ENCODE measurements around the gene KCNA5. TPM values are rescaled to one million over a fixed set of nuclear protein-coding genes. Genes with fewer than 3 reads are reported as not detected.

Gene KCNA5
- total RNA-seq, 4 donors from 2014 or later: 0.51 to 4.8 (median 2.7) TPM; not detected in 1

DNA sequence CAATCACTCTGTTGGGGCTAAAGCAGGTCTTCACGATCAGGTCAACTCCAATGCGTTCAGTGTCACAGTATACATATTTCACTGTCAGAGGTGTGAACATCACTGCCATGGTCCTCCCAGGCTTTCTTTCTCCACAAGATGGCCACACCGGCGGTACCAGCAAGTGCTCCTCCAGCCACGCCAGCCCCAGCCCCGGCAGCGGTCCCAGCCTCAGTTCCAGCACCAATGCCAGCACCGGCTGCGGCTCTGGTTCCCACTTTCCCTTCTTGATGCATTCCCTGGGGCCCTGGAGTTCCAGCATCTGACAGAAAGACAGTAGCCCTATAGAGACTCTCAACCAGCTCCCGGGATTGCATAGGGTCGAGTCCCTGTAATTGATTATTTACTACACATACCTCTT is 10.9 kb upstream of the KCNA5 start:
- intact Hi-C loops (cut with DNase I; ENCODE audit: low total_unique reads): no loop called here
- Histone ChIP-seq H3K27me3 (no peaks in the 10 kb centered on the region), H3K9me3 (no peaks in the 10 kb centered on the region), H3K4me3 (no peak overlapping the region), H3K36me3 (no peaks in the 10 kb centered on the region), H3K27ac (no peak overlapping the region), H3K4me1 (no peaks in the 10 kb centered on the region)
- no peak for DNase-seq
- TF ChIP-seq POLR2A (IDR thresholded peaks at IDR 0.05): no peak
- TF ChIP-seq CTCF (IDR thresholded peaks at IDR 0.05): no peak

DNA sequence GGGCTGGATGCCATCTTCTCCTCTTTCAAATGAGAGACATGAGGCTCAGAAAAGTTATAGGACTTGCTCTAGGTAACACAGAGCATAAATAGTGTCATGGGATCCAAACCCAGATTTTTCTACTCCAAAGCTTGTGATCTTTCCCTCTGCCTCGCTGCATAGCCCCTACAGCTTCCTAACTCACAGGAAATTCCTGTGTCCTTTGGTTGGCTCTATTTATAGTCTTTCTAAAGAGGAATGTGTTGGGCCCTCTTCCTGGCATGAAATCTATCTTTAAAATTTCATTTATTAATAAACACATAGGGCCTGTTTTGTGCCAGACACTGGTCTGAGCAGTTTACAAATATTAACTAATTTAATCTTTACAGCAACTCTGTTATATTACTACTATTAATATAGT is 9.8 kb upstream of the KCNA5 start:
- Histone ChIP-seq H3K9me3 (no peaks in the 10 kb centered on the region), H3K4me1 (no peaks in the 10 kb centered on the region), H3K4me3 (no peak overlapping the region), H3K27ac (no peak overlapping the region), H3K36me3 (no peaks in the 10 kb centered on the region), H3K27me3 (no peaks in the 10 kb centered on the region)
- TF ChIP-seq POLR2A (IDR thresholded peaks at IDR 0.05): no peak
- no peak for TF ChIP-seq CTCF (IDR thresholded peaks at IDR 0.05)
- intact Hi-C loops (cut with DNase I; ENCODE audit: low total_unique reads): no loop called here
- DNase-seq: no peak

DNA sequence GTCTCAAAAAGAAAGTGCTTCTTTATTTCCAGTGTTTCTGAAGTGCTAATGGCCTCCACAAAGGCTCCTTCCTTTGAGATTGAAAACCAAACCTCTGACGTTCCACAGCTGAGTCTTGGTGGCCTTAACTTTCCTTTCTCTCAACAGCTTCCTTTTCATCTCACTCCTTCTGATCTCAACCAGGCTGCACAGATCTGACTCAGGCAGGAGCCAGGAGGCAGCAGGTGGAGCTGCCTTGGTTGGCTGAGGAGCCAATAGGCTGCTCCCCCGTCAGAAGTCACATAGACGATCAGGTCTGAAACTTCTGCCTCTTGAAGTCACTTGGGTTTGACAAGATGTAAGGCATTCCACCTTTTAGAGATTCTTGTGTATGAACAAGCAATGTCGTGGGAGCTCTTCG is 9.1 kb upstream of the KCNA5 start:
- H3K27me3 ChIP-seq: no peaks in the 10 kb centered on the region
- no peak for TF ChIP-seq CTCF (IDR thresholded peaks at IDR 0.05)
- no peak for TF ChIP-seq POLR2A (IDR thresholded peaks at IDR 0.05)
- DNase-seq: no peak
- no peaks in the 10 kb centered on the region for H3K9me3 ChIP-seq
- no peaks in the 10 kb centered on the region for H3K36me3 ChIP-seq
- no peak overlapping the region for H3K27ac ChIP-seq
- H3K4me1 ChIP-seq: no peaks in the 10 kb centered on the region
- intact Hi-C loops (cut with DNase I; ENCODE audit: low total_unique reads): no loop called here
- H3K4me3 ChIP-seq: no peak overlapping the region

DNA sequence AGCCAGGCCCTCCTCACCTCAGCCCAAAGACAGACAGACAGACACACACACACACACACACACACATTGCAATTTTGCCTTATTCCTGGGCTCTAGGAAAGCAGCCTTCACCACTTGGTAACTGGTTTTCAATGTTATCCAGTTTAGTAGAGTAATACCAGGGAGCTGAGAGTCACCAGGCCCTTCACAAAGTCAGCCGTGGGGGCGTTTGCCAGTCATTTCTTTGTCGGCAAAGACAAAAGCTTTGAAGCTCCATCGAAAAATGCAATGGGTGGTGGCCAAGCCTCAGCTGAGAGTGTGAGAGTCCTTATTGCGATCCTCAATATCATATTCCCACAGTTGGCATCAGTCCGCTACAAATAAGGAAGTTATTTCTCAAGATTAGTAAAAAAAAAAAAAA is 8.1 kb upstream of the KCNA5 start:
- no peak overlapping the region for H3K27ac ChIP-seq
- no peak overlapping the region for H3K4me3 ChIP-seq
- no peaks in the 10 kb centered on the region for H3K27me3 ChIP-seq
- no peaks in the 10 kb centered on the region for H3K4me1 ChIP-seq
- H3K36me3 ChIP-seq: no peaks in the 10 kb centered on the region
- intact Hi-C loops (cut with DNase I; ENCODE audit: low total_unique reads): no loop called here
- TF ChIP-seq POLR2A (IDR thresholded peaks at IDR 0.05) (no peak), CTCF (IDR thresholded peaks at IDR 0.05) (no peak)
- no peaks in the 10 kb centered on the region for H3K9me3 ChIP-seq
- DNase-seq: no peak

- Histone ChIP-seq H3K4me3 (no peak overlapping the region), H3K9me3 (no peaks in the 10 kb centered on the region), H3K36me3 (no peaks in the 10 kb centered on the region), H3K27me3 (no peaks in the 10 kb centered on the region), H3K27ac (no peak overlapping the region), H3K4me1 (no peaks in the 10 kb centered on the region)
- no peak for DNase-seq
- intact Hi-C loops (cut with DNase I; ENCODE audit: low total_unique reads): no loop called here
- TF ChIP-seq POLR2A (IDR thresholded peaks at IDR 0.05) (no peak), CTCF (IDR thresholded peaks at IDR 0.05) (no peak)
Measured at GRCh38 chr12:5036031-5036430, 7.6 kb upstream of the KCNA5 start.

Data from uterus (tissue), 4 donors.